Measurements from ENCODE around the gene CFAP100.

- TF ChIP-seq CTCF (IDR thresholded peaks at IDR 0.05) = no peak
- no peak for TF ChIP-seq POLR2A (IDR thresholded peaks at IDR 0.05)
Measured at GRCh38 chr3:126370606-126371005, 24.1 kb upstream of the CFAP100 start.
